Vagina (tissue), 2 donors: Measurements from ENCODE around the gene POU2F1. TPM values are rescaled to one million over a fixed set of nuclear protein-coding genes. Genes with fewer than 3 reads are reported as not detected.

Experiments
- DNase-seq, 2 donors: peaks; one replicate each; pipeline ENCODE4 v3.0.0-alpha.2; 2017; ENCODE audit errors: extremely low spot score in 2 of 2
- H3K27ac ChIP-seq: fragments of 200-600 bp; sonication (generic); one replicate; pipeline ENCODE4 v1.5.1; 2019
- H3K27me3 ChIP-seq: fragments of 200-600 bp; sonication (generic); one replicate; pipeline ENCODE4 v1.5.1; 2019
- H3K36me3 ChIP-seq, 2 donors: fragments of 200-600 bp; sonication (generic); one replicate each; pipeline ENCODE4 v1.5.1; 2017 to 2019
- H3K4me1 ChIP-seq: fragments of 200-600 bp; sonication (generic); one replicate; pipeline ENCODE4 v1.5.1; 2019
- H3K4me3 ChIP-seq, 2 donors: fragments of 200-600 bp; sonication (generic); 1 replicate in 1 of 2; 2 replicates in 1 of 2; pipeline ENCODE4 v1.5.1; 2016 to 2019
- H3K9me3 ChIP-seq: fragments of 200-600 bp; sonication (generic); one replicate; pipeline ENCODE4 v1.5.1; 2019
- POLR2A ChIP-seq, 2 donors: fragments of 450-650 bp; IDR thresholded peaks; one replicate each; pipeline ENCODE4 v1.6.1; 2017; ENCODE audit warnings: antibody characterized with exemption in 2 of 2, mild to moderate bottlenecking in 2 of 2, moderate library complexity in 2 of 2
- POLR2AphosphoS5 ChIP-seq, 2 donors: sonication (generic); formaldehyde crosslinking; IDR thresholded peaks; one replicate each; pipeline ENCODE4 v1.9.0; 2017; ENCODE audit warnings: antibody characterized with exemption in 2 of 2, mild to moderate bottlenecking in 2 of 2, low read depth in 1 of 2; ENCODE audit not compliant: insufficient read depth in 1 of 2
- intact Hi-C: fragments of 100-400 bp; cut with DNase I; formaldehyde crosslinking; loops from one replicate; pipeline ENCODE4 v1.15.1; 2023
- total RNA-seq: library from RNA; depleted of rRNA; stranded (reverse); fragments of >200 nt; gene quantifications from one replicate; pipeline ENCODE4 v1.2.3, GENCODE V29; 2016
- TF ChIP-seq, protein P1 (sequence below), 3 experiments: fragments of 450-650 bp in 2 of 3; fragments of 200-600 bp in 1 of 3; sonication (generic) in 1 of 3; IDR thresholded peaks; one replicate each; pipeline ENCODE4 v1.5.1; 2017 to 2019; ENCODE audit warnings: antibody characterized with exemption in 3 of 3, mild to moderate bottlenecking in 2 of 3, moderate library complexity in 2 of 3

Gene POU2F1
- total RNA-seq, 1 donor from 2014 or later: 10.8 TPM

DNA sequence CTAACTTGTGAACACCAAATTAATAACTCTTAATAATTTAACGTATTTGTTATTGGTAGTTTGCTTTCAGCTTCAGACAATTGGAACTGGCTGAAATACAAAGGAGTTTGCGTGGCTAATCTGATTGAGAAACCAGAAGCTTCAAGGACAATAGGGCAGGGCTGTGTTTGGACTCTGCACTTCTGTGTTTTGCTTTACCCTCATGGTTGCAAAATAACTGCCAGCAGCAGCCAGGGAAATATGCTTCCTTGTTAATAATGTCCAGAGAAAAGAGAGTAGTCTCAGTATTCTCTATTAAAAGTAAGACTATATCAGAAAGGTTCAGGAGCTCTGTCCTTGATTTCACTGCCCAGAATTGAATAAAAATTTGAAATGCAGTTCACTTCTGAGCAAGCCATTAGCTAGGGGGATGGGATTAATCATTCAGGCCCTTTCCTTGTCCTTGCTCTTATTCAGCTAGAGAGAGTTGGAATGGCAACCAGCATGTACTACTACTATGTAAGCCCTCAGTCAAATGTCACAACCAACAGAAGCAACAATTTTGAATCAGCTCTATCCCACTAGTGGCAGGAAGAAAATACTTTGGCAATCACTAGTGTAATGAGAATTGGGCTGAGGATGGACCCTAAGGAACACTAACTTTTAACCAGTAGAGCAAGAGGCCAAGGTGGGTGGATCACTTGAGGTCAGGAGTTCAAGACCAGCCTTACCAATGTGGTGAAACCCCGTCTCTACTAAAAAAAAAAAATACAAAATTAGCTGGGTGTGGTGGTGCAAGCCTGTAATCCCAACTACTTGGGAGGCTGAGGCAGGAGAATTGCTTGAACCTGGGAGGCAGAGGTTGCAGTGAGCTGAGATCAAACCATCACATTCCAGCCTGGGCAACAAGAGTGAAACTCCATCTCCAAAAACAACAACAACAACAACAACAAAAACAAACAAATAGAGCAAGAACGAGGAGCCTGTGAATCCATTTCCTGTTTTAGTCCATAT lies 76.8 kb downstream of the POU2F1 start:
- intact Hi-C loops: no loop called here
- no peaks in the 10 kb centered on the region for H3K27me3 ChIP-seq
- TF ChIP-seq, protein P1, sequence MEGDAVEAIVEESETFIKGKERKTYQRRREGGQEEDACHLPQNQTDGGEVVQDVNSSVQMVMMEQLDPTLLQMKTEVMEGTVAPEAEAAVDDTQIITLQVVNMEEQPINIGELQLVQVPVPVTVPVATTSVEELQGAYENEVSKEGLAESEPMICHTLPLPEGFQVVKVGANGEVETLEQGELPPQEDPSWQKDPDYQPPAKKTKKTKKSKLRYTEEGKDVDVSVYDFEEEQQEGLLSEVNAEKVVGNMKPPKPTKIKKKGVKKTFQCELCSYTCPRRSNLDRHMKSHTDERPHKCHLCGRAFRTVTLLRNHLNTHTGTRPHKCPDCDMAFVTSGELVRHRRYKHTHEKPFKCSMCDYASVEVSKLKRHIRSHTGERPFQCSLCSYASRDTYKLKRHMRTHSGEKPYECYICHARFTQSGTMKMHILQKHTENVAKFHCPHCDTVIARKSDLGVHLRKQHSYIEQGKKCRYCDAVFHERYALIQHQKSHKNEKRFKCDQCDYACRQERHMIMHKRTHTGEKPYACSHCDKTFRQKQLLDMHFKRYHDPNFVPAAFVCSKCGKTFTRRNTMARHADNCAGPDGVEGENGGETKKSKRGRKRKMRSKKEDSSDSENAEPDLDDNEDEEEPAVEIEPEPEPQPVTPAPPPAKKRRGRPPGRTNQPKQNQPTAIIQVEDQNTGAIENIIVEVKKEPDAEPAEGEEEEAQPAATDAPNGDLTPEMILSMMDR (IDR thresholded peaks at IDR 0.05): no peak
- no peak for TF ChIP-seq POLR2AphosphoS5 (IDR thresholded peaks at IDR 0.05; ENCODE audit: insufficient read depth in 1 of 2, low read depth in 1 of 2)
- no peak for TF ChIP-seq POLR2A (IDR thresholded peaks at IDR 0.05)
- no peak for DNase-seq
- H3K27ac ChIP-seq: no peak overlapping the region
- peaks cover 17% of the 10 kb centered on the region for H3K4me1 ChIP-seq
- H3K9me3 ChIP-seq: no peaks in the 10 kb centered on the region
- H3K4me3 ChIP-seq: no peak overlapping the region
- no peaks in the 10 kb centered on the region for H3K36me3 ChIP-seq

DNA sequence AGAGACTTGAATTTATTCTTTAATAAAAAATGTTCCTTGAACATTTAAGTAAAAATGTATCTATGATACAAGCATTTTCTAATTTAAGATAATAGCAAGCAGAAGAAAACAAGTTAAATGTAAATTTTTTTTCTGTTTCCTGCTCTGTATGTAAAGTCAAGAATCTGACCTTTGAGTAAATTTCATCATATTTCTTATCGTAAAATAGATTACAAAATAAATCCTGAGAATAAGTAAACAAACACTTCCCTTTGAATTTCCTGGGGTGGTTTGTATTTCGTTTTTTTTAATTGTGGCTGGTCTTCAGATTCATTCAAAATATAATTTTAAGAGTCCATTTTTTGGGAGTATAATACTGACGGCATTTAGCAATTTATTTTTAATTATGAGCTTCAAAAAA lies 77.6 kb downstream of the POU2F1 start:
- Histone ChIP-seq H3K4me3 (no peak overlapping the region), H3K4me1 (peaks cover 17% of the 10 kb centered on the region), H3K27ac (no peak overlapping the region), H3K9me3 (no peaks in the 10 kb centered on the region), H3K27me3 (no peaks in the 10 kb centered on the region), H3K36me3 (no peaks in the 10 kb centered on the region)
- TF ChIP-seq, protein P1 (IDR thresholded peaks at IDR 0.05): no peak
- intact Hi-C loops: no loop called here
- no peak for DNase-seq

DNA sequence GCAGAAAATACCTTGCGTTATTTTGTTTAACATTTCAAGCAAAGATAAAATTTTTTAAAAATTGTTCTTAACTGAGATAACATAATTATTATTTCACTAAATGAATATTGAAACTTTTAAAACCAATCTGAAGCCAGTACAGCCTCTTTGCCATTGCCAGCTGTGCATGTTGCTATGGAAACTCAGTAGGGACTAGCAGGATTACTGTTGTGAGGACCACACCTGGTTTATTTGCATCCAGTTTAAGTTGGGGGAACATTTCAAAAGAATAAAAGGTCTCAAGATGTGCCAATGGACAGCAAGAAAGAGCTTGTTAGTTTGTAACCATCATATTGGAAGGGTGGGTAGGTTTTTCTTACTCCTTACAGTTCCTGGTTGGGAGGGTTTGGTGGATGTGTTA lies 80.7 kb downstream of the POU2F1 start:
- Histone ChIP-seq H3K4me1 (peaks cover 27% of the 10 kb centered on the region), H3K4me3 (no peak overlapping the region), H3K36me3 (no peaks in the 10 kb centered on the region), H3K27me3 (no peaks in the 10 kb centered on the region), H3K9me3 (no peaks in the 10 kb centered on the region), H3K27ac (no peak overlapping the region)
- intact Hi-C loops: no loop called here
- no peak for DNase-seq
- no peak for TF ChIP-seq POLR2A (IDR thresholded peaks at IDR 0.05)
- TF ChIP-seq POLR2AphosphoS5 (IDR thresholded peaks at IDR 0.05; ENCODE audit: insufficient read depth in 1 of 2, low read depth in 1 of 2): no peak
- TF ChIP-seq, protein P1 (IDR thresholded peaks at IDR 0.05): no peak

DNA sequence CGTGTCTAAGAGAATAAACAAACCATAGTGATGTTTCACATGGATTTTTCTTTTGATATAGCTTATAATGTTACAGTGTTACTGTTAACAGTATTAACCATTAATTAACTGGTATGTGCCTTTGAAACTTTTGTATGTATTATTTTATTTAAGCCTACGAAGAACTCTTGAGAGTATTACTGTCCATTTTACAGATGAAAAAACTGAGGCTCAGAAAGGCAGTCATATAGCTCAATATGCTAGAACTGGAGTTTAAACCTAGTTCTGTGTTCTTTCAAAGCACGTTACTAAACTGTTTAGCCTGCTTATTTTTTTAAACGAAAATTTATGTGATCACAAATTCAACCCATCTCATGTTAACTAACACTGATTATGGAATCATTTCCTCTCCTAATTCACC lies 83.5 kb downstream of the POU2F1 start:
- Histone ChIP-seq H3K4me3 (no peak overlapping the region), H3K27ac (no peak overlapping the region), H3K36me3 (no peaks in the 10 kb centered on the region), H3K4me1 (peaks cover 9% of the 10 kb centered on the region), H3K9me3 (no peaks in the 10 kb centered on the region), H3K27me3 (no peaks in the 10 kb centered on the region)
- intact Hi-C loops: no loop called here
- TF ChIP-seq, protein P1 (IDR thresholded peaks at IDR 0.05): no peak
- TF ChIP-seq POLR2A (IDR thresholded peaks at IDR 0.05) (no peak), POLR2AphosphoS5 (IDR thresholded peaks at IDR 0.05; ENCODE audit: insufficient read depth in 1 of 2, low read depth in 1 of 2) (no peak)
- no peak for DNase-seq

DNA sequence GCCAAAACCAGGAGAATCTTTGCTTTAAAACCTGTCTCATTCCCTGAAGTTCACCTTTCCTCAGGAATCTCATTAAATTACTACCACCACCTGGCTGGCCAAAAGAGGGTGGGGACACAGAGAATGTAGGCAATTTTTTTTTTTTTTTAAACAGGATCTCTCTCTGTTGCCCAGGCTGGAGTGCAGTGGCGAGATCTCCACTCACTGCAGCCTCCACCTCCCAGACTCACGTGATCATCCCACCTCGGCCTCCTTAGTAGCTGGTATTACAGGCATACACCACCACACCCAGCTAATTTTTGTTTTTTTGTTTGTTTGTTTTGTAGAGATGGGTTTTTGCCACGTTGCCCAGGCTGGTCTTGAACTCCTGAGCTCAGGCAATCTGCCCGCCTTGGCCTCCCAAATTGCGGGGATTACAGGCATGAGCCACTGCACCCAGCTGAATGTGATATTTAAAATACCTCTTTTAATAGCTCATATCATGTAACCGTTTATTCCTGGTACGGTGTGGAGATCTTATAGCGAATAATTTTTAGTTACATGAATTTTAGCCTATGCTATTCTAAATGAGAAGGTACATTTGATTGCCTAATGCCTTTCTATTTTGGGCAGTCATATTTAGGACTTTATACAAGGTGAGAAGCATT lies 84.5 kb downstream of the POU2F1 start:
- H3K27me3 ChIP-seq: no peaks in the 10 kb centered on the region
- no peak for DNase-seq
- intact Hi-C loops: no loop called here

More for the DNA sequence above, 84.5 kb downstream of the POU2F1 start:
- Histone ChIP-seq H3K36me3 (no peaks in the 10 kb centered on the region), H3K9me3 (no peaks in the 10 kb centered on the region), H3K27ac (no peak overlapping the region), H3K4me3 (no peak overlapping the region), H3K4me1 (peaks cover 9% of the 10 kb centered on the region)
- TF ChIP-seq POLR2AphosphoS5 (IDR thresholded peaks at IDR 0.05; ENCODE audit: insufficient read depth in 1 of 2, low read depth in 1 of 2): no peak
- no peak for TF ChIP-seq POLR2A (IDR thresholded peaks at IDR 0.05)
